NCI-H446 (cell line): ENCODE measurements around the gene SLC13A2.

Experiments used
- DNase-seq, 2 experiments: peaks; one replicate each; lab custom pipeline; 2025; lab: John Stamatoyannopoulos, UW

The SLC13A2 gene

GRCh38 chr17:28471531-28472342 lies 1.7 kb upstream of the SLC13A2 start:
- DNase-seq: no peak

GRCh38 chr17:28472871-28473497 lies 460 bp upstream of the SLC13A2 start:
- no peak for DNase-seq

GRCh38 chr17:28474111-28474531 lies 677 bp downstream of the SLC13A2 start:
- no peak for DNase-seq

GRCh38 chr17:28475151-28475900 lies 1.9 kb downstream of the SLC13A2 start:
- DNase-seq: no peak

GRCh38 chr17:28476076-28476865 lies 2.8 kb downstream of the SLC13A2 start:
- DNase-seq: no peak

- no peak for DNase-seq
Measured at GRCh38 chr17:28477928-28478327, 4.5 kb downstream of the SLC13A2 start.

- no peak for DNase-seq
Measured at GRCh38 chr17:28478712-28479615, 5.5 kb downstream of the SLC13A2 start.

GRCh38 chr17:28480278-28480677 lies 6.8 kb downstream of the SLC13A2 start:
- DNase-seq: no peak

- no peak for DNase-seq
Measured at GRCh38 chr17:28480799-28481571, 7.5 kb downstream of the SLC13A2 start.

- no peak for DNase-seq
Measured at GRCh38 chr17:28482551-28483199, 9.2 kb downstream of the SLC13A2 start.

- DNase-seq: no peak
Measured at GRCh38 chr17:28484296-28484695, 10.9 kb downstream of the SLC13A2 start.

GRCh38 chr17:28485049-28485448 lies 11.6 kb downstream of the SLC13A2 start:
- no peak for DNase-seq

- DNase-seq: no peak
Measured at GRCh38 chr17:28487881-28488532, 14.6 kb downstream of the SLC13A2 start.

- DNase-seq: no peak
Measured at GRCh38 chr17:28488533-28489276, 15.3 kb downstream of the SLC13A2 start.

- no peak for DNase-seq
Measured at GRCh38 chr17:28491286-28491685, 17.8 kb downstream of the SLC13A2 start.

GRCh38 chr17:28491860-28492259 lies 18.4 kb downstream of the SLC13A2 start:
- DNase-seq: no peak

GRCh38 chr17:28492352-28493310 lies 19.2 kb downstream of the SLC13A2 start:
- DNase-seq: no peak
